ENCODE measurements around the gene ERMAP.

The ERMAP gene

DNA sequence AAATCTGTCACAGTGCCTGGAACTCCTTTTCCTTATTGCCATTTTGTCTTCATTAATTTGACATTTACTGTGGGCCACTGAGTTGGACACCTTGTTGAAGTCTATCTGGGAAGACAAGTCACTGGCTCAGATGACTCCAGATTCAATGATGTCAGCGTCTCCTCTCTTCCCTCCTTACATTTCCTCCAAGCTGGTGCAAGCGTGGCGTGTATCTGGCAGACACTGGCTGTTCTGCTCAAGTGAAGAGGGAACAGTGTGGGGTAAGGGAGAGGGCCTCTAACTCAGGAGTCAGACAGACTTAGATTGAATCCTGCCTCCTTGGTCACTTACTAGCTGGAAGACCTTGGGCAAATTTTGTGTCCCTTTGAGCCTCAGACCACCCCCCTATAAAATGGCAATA lies 20.8 kb downstream of the ERMAP start:
- CTCF ChIA-PET = no interaction called here
- POLR2A ChIA-PET (ENCODE audit: low non-redundant PET) = no interaction called here
- H3K27ac ChIP-seq = no peak overlapping the region
- no peak for DNase-seq (ENCODE audit: low spot score)
- TF ChIP-seq CTCF (conservative IDR thresholded peaks at IDR 0.05; ENCODE audit: low read depth) = no peak

DNA sequence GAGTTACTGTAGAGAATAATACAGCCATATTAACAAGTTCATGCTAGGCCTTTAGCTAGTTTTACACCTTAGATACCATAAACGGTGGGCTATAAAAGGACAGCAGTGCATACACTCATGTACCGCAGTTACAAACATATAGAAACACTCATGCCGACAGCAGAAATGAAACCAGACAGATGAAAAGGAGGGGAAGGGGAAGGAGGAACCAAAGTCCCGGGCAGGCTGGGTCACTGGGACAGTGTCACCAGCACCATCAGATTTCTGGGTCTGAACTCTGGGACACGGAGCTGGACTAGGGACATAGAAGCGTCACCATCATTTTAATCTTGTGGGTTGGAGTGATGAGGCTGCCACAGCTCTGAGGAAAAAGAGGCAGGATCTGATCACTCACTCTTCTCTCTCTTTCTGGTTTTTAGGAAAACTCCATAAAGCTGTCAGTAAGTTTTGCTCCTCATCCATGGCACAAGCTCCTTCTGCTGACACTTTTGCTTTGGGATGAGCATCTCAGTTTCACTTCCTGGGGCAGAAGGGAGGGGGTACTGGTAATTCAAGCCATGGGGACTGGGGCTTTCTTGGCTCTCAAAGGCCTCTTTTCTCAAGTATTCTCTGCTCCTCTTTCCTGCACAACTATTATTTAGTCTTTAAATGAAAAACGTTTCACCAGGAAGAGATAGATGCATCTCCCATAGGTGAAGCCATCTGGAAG lies 21.7 kb downstream of the ERMAP start:
- no peak for DNase-seq (ENCODE audit: low spot score)
- TF ChIP-seq CTCF (conservative IDR thresholded peaks at IDR 0.05; ENCODE audit: low read depth) = no peak
- no peak overlapping the region for H3K27ac ChIP-seq
- CTCF ChIA-PET = no interaction called here
- POLR2A ChIA-PET (ENCODE audit: low non-redundant PET) = interaction anchor here (0.6 kb wide), 1 partner anchor 19 kb away, joined by 3 read pairs; no protein-coding TSS in a partner anchor

- DNase-seq (ENCODE audit: low spot score) = no peak
- no peak overlapping the region for H3K27ac ChIP-seq
- CTCF ChIA-PET = no interaction called here
- POLR2A ChIA-PET (ENCODE audit: low non-redundant PET) = no interaction called here
- no peak for TF ChIP-seq CTCF (conservative IDR thresholded peaks at IDR 0.05; ENCODE audit: low read depth)
Observed at GRCh38 chr1:42841010-42841409, 24.1 kb downstream of the ERMAP start.

- H3K27ac ChIP-seq = no peak overlapping the region
- ChIA-PET CTCF (interaction anchor here (0.6 kb wide), 1 partner anchor 90 kb away, joined by 4 read pairs; no protein-coding TSS in a partner anchor), POLR2A (ENCODE audit: low non-redundant PET) (no interaction called here)
- DNase-seq (ENCODE audit: low spot score) = no peak
- no peak for TF ChIP-seq CTCF (conservative IDR thresholded peaks at IDR 0.05; ENCODE audit: low read depth)
Observed at GRCh38 chr1:42841440-42842147, 24.7 kb downstream of the ERMAP start.

- CTCF ChIA-PET = interaction anchor here (0.6 kb wide), 1 partner anchor 13 kb away, joined by 5 read pairs; no protein-coding TSS in a partner anchor
- no peak for TF ChIP-seq CTCF (conservative IDR thresholded peaks at IDR 0.05; ENCODE audit: low read depth)
- no peak for DNase-seq (ENCODE audit: low spot score)
- H3K27ac ChIP-seq = no peak overlapping the region
- POLR2A ChIA-PET (ENCODE audit: low non-redundant PET) = no interaction called here
Observed at GRCh38 chr1:42844592-42845140, 27.7 kb downstream of the ERMAP start.

DNA sequence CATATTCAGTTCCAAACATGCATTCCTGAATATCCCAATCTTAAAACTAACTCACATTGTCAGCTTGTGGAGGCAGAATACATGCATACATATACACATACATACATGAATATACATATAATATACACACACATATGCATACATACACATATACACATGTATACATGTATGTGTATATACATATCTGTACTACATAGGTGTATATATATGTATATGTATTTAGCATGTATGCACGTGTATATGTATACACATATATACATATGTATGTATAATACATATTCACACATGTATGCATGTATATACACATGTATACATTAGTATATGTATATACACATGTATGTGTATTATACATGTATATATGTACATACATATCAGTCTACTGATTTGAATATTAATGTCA lies 28.3 kb downstream of the ERMAP start:
- TF ChIP-seq CTCF (conservative IDR thresholded peaks at IDR 0.05; ENCODE audit: low read depth) = no peak

More for the DNA sequence above, 28.3 kb downstream of the ERMAP start:
- no peak overlapping the region for H3K27ac ChIP-seq
- ChIA-PET CTCF (no interaction called here), POLR2A (ENCODE audit: low non-redundant PET) (no interaction called here)
- no peak for DNase-seq (ENCODE audit: low spot score)

Data from RWPE1 (cell line).